Adrenal gland (tissue), 12 donors: Measurements from ENCODE around the gene PMPCA. TPM values are rescaled to one million over a fixed set of nuclear protein-coding genes. Genes with fewer than 3 reads are reported as not detected.

ENCODE experiments used
- DNase-seq, 7 donors: peaks; one replicate each; pipeline ENCODE4 v3.0.0-alpha.2; 2019 to 2020
- H3K27ac ChIP-seq, 5 donors: fragments of 200-600 bp; sonication (generic) in 4 of 5; 1 replicate in 3 of 5; 2 replicates in 2 of 5; pipeline versions ENCODE4 v1.5.1 to v1.8.0; 2016 to 2020; ENCODE audit warnings: mild to moderate bottlenecking in 1 of 5
- H3K27me3 ChIP-seq: fragments of 200-600 bp; 2 replicates; pipeline ENCODE4 v1.8.0; 2021
- H3K36me3 ChIP-seq, 2 donors: fragments of 200-600 bp; replicated peaks in 1 of 2; 1 replicate in 1 of 2; 2 replicates in 1 of 2; pipeline versions ENCODE4 v1.5.1 to v1.8.0; 2018 to 2022
- H3K4me1 ChIP-seq, 2 donors: fragments of 200-600 bp; replicated peaks in 1 of 2; 1 replicate in 1 of 2; 2 replicates in 1 of 2; pipeline versions ENCODE4 v1.5.1 to v1.8.0; 2018 to 2021
- H3K4me3 ChIP-seq, 4 donors: fragments of 200-600 bp; sonication (generic) in 3 of 4; one replicate each; pipeline ENCODE4 v1.5.1; 2016 to 2018
- H3K9me3 ChIP-seq, 3 donors: fragments of 200-600 bp; sonication (generic) in 1 of 3; replicated peaks in 1 of 3; 1 replicate in 2 of 3; 2 replicates in 1 of 3; pipeline versions ENCODE4 v1.5.1 to v1.8.0; 2016 to 2021
- POLR2A ChIP-seq, 2 donors: fragments of 450-650 bp; IDR thresholded peaks; one replicate each; pipeline ENCODE4 v1.6.1; 2017; ENCODE audit warnings: antibody characterized with exemption in 2 of 2, mild to moderate bottlenecking in 2 of 2, moderate library complexity in 1 of 2
- WGBS, 4 donors: extraction: QIAGEN DNeasy Blood & Tissue Kit in 2 of 4; methylation state at CpG; one replicate each; pipeline versions ENCODE4 v1.1.5 to v1.1.7; 2013 to 2017; 5-methylcytosine and 5-hydroxymethylcytosine counted together
- intact Hi-C, 2 donors: fragments of 100-400 bp; cut with DNase I; formaldehyde crosslinking; loops; one replicate each; pipeline versions ENCODE4 v1.14.1 to v1.15.0; 2022 to 2023
- polyA plus RNA-seq, 3 donors: library from polyadenylated mRNA; stranded (reverse); fragments of 200-250 nt in 2 of 3; fragments of 350-450 nt in 1 of 3; fragmentation: Illumina TruSeq in 1 of 3; extraction: RNeasy Lipid Tissue Mini Kit (QIAGEN cat#74804) in 1 of 3; gene quantifications; one replicate each; pipeline ENCODE4 v1.2.3, GENCODE V29; 2013 to 2014
- total RNA-seq, 9 donors: library from RNA; depleted of rRNA in 4 of 9; stranded (reverse); fragments of >200 nt in 4 of 9; fragments of 120-200 nt in 1 of 9; fragmentation: NEBNext Ultra II Directional in 1 of 9; extraction: Animal tissue kit (Norgen Biotek cat#: 25700) in 1 of 9; gene quantifications; one replicate each; pipeline versions ENCODE4 v1.1.0 to v1.2.4, GENCODE V29; 2013 to 2023
- TF ChIP-seq, protein P1 (sequence below), 6 experiments: fragments of 450-650 bp in 4 of 6; fragments of 200-600 bp in 2 of 6; sonication (generic) in 1 of 6; IDR thresholded peaks; 1 replicate in 5 of 6; 2 replicates in 1 of 6; pipeline versions ENCODE4 v1.5.1 to v1.8.0; 2016 to 2021; ENCODE audit warnings: antibody characterized with exemption in 6 of 6, mild to moderate bottlenecking in 2 of 6, moderate library complexity in 1 of 6
- donor health status: healthy with polysubstance abuse.
- donor health status: Bipolar disorder and iron deficiency.
- donor health status: DM: yes; HTN: yes; CAD: no.
- donor health status: DM: no; HTN: no; CAD: no.
- donor health status: DM: no; HTN: no; CAD: no.
- donor health status: DM: yes; HTN: yes; CAD: no.

PMPCA gene
- total and polyA plus RNA-seq, 12 donors = 43.4 to 138 (median 81.6) TPM

DNA sequence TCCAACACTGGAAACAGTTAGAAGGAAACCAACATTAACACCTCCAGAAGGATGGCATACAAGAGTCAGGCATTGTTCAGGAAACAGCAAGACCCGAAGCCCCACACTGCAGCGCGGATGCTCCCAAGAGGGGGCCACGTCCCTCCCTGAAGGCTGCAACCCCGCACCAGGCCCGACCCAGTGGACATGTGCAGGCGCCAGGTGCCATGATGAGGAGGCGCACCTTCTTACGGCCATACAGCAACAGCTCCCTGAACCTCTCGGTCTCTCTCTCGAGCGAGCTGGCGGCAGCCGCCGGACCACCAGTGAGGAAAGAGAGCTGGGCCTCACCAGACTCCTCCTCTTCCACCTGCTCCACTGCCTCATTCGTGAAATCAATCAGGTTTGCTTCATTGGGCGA is 52.2 kb downstream of the PMPCA start:
- H3K36me3 ChIP-seq = peaks cover 0 to 99% of the 10 kb centered on the region in 2 donors
- peaks cover 0 to 10% of the 10 kb centered on the region in 2 donors for H3K4me1 ChIP-seq
- H3K9me3 ChIP-seq = no peaks in the 10 kb centered on the region
- no peak for DNase-seq
- no peak overlapping the region for H3K4me3 ChIP-seq
- 92 to 96% (median 93%) methylated on average over 11 to 17 of the region's 17 CpGs for WGBS, 4 donors
- TF ChIP-seq, protein P1, sequence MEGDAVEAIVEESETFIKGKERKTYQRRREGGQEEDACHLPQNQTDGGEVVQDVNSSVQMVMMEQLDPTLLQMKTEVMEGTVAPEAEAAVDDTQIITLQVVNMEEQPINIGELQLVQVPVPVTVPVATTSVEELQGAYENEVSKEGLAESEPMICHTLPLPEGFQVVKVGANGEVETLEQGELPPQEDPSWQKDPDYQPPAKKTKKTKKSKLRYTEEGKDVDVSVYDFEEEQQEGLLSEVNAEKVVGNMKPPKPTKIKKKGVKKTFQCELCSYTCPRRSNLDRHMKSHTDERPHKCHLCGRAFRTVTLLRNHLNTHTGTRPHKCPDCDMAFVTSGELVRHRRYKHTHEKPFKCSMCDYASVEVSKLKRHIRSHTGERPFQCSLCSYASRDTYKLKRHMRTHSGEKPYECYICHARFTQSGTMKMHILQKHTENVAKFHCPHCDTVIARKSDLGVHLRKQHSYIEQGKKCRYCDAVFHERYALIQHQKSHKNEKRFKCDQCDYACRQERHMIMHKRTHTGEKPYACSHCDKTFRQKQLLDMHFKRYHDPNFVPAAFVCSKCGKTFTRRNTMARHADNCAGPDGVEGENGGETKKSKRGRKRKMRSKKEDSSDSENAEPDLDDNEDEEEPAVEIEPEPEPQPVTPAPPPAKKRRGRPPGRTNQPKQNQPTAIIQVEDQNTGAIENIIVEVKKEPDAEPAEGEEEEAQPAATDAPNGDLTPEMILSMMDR (IDR thresholded peaks at IDR 0.05) = no peak
- no peak for TF ChIP-seq POLR2A (IDR thresholded peaks at IDR 0.05)
- no peak overlapping the region for H3K27ac ChIP-seq
- intact Hi-C loops = no loop called here
- H3K27me3 ChIP-seq = no peaks in the 10 kb centered on the region

DNA sequence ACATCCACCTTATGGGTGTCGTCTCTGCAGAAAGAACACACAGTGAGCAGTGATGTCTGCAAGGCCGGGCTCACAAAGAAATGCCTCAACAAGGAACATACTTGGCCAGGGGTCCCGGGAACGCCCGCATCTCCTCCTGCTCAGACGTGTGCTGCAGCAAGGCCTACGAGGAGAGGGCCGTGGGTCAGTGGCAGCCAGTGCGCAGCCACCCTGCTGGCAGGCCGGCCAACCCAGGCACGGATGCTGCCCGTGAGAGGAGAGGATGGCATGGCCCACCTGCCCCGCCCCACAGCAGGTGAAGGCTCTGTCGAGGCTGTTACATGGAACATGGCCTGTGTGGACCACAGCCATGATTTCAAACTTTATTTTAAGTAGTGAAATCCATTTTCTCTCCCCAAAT is 53.1 kb downstream of the PMPCA start:
- no peaks in the 10 kb centered on the region for H3K9me3 ChIP-seq
- intact Hi-C loops = no loop called here
- TF ChIP-seq, protein P1 (IDR thresholded peaks at IDR 0.05) = no peak
- no peak for TF ChIP-seq POLR2A (IDR thresholded peaks at IDR 0.05)
- no peak overlapping the region for H3K4me3 ChIP-seq
- DNase-seq = no peak
- peaks cover 0 to 10% of the 10 kb centered on the region in 2 donors for H3K4me1 ChIP-seq
- H3K36me3 ChIP-seq = peaks cover 0 to 99% of the 10 kb centered on the region in 2 donors
- H3K27me3 ChIP-seq = no peaks in the 10 kb centered on the region
- WGBS, 4 donors = 84 to 91% (median 89%) methylated on average over 14 of the region's 14 CpGs
- H3K27ac ChIP-seq = peak overlapping the region in 3 of 5 donors; percentile 31 to 54 (median 50)

DNA sequence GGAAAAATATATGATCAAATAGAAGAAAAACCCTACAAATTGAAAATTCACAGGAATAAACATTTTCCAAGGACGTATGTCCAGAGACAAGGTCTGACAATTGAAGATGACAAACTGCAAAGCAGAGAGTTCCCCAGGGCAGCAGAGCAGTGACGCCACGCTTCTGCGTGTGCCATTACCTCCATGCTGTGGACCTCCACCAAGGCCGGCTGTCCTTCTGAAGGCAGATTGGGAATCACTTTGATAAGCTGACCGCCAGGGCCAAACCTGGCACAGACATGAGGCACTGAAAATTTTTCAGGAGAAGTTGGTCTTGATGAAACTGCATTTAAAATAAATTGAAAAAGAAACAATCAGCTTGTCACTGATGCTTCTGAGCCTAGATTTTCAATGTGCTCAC is 53.8 kb downstream of the PMPCA start:
- Histone ChIP-seq H3K4me1 (peaks cover 0 to 10% of the 10 kb centered on the region in 2 donors), H3K27ac (peak overlapping the region; percentile 31 to 54 (median 37)), H3K4me3 (no peak overlapping the region), H3K27me3 (no peaks in the 10 kb centered on the region), H3K36me3 (peaks cover 0 to 98% of the 10 kb centered on the region in 2 donors), H3K9me3 (no peaks in the 10 kb centered on the region)
- intact Hi-C loops = no loop called here
- no peak for TF ChIP-seq POLR2A (IDR thresholded peaks at IDR 0.05)
- TF ChIP-seq, protein P1 (IDR thresholded peaks at IDR 0.05) = peak in 2 of 6 experiments; percentile 6 to 12
- DNase-seq = peak in 6 of 7 donors; percentile 56 to 86 (median 71)
- 30 to 58% (median 55%) methylated on average over 6 of the region's 6 CpGs for WGBS, 4 donors

DNA sequence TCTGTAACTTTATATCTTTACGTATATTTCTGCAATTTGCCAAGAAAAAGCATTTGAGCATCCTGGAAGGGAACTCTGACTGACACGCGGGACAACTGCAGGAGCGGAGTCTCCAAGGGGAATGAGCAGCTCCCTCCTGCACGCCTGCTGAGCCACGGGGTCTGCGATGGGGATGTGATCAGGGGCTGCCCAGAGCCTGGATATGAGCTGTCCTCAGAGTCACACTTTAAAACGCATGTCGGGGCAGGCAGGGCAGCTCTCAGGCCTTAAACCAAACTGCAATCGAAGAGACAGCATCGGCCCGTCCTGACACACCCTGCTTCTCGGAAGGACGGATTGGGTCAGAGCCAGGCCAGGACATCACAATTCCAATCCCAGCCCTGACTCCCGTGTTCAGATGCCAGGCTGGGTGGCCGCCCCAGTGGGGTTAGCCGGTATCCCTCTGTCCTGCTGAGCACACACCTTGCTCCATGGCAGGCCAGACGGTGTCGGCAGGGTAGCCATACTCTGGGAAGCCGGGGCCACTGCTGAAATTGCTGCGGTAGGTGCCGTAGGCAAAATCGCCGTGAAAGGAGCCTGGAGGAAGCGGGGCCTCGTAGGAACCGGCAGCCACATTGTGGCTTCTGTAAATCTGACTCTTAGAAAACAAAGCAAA is 55.2 kb downstream of the PMPCA start:
- H3K36me3 ChIP-seq = peaks cover 0 to 98% of the 10 kb centered on the region in 2 donors

More for the DNA sequence above, 55.2 kb downstream of the PMPCA start:
- no peaks in the 10 kb centered on the region for H3K27me3 ChIP-seq
- H3K9me3 ChIP-seq = no peaks in the 10 kb centered on the region
- H3K27ac ChIP-seq = no peak overlapping the region
- no peak for DNase-seq
- TF ChIP-seq POLR2A (IDR thresholded peaks at IDR 0.05) = no peak
- TF ChIP-seq, protein P1 (IDR thresholded peaks at IDR 0.05) = no peak
- 94 to 95% (median 94%) methylated on average over 24 to 27 of the region's 27 CpGs for WGBS, 4 donors
- no peak overlapping the region for H3K4me3 ChIP-seq
- peaks cover 0 to 10% of the 10 kb centered on the region in 2 donors for H3K4me1 ChIP-seq
- intact Hi-C loops = no loop called here
